Mucosa of rectum (tissue), 2 donors: ENCODE results near the gene BBX.
A peak's percentile ranks its signal among the peaks of the same experiment; 100 is the strongest.

Source experiments
- H3K27ac ChIP-seq, 2 donors: one replicate each; pipeline ENCODE4 v1.7.0; 2013; ENCODE audit warnings: inconsistent platforms in 2 of 2, low read depth in 2 of 2, low read length in 2 of 2
- H3K27me3 ChIP-seq, 2 donors: one replicate each; pipeline ENCODE4 v1.7.0; 2013; ENCODE audit warnings: low read length in 2 of 2; ENCODE audit not compliant: control insufficient read depth in 2 of 2, insufficient read depth in 2 of 2
- H3K36me3 ChIP-seq, 2 donors: one replicate each; pipeline ENCODE4 v1.7.0; 2013; ENCODE audit warnings: low read length in 2 of 2; ENCODE audit not compliant: control insufficient read depth in 2 of 2, insufficient read depth in 2 of 2
- H3K4me1 ChIP-seq, 2 donors: one replicate each; pipeline ENCODE4 v1.7.0; 2013; ENCODE audit warnings: low read length in 2 of 2, mild to moderate bottlenecking in 1 of 2; ENCODE audit not compliant: control insufficient read depth in 2 of 2, insufficient read depth in 2 of 2
- H3K4me3 ChIP-seq, 2 donors: one replicate each; pipeline ENCODE4 v1.7.0; 2013; ENCODE audit warnings: low read length in 2 of 2
- H3K9ac ChIP-seq, 2 donors: one replicate each; pipeline ENCODE4 v1.7.0; 2013; ENCODE audit warnings: low read length in 2 of 2, low read depth in 1 of 2, mild to moderate bottlenecking in 1 of 2
- H3K9me3 ChIP-seq, 2 donors: one replicate each; pipeline ENCODE4 v1.7.0; 2013; ENCODE audit warnings: low read length in 2 of 2; ENCODE audit not compliant: control insufficient read depth in 2 of 2
- donor health status: healthy.
- donor health status: Normal muscosa, but diverticular disease.

BBX gene

DNA sequence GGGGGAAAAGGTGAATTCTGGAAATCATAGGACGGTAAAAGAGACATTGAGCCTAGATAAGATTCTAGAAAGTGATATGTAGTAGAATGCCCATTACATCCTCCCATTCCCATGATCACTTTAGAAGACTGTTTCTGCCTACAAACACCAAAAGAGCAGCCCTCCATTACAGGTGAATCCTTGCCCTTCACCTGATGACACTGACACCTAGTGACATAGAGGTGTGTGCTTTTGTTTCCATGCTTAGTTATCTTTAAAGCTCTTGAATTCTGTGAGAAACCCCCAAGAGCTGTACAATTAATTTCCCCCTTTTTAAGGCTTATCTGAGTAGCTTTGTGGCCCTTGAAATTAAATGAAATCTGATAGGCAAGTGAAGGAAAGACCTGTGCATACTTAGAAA lies 8.3 kb upstream of the BBX start:
- H3K36me3 ChIP-seq, result no peaks in the 10 kb centered on the region
- peaks cover 0 to 7% of the 10 kb centered on the region in 2 donors for H3K27me3 ChIP-seq
- H3K4me3 ChIP-seq, result no peak overlapping the region
- no peak overlapping the region for H3K9ac ChIP-seq
- H3K27ac ChIP-seq, result no peak overlapping the region
- H3K4me1 ChIP-seq, result no peaks in the 10 kb centered on the region
- H3K9me3 ChIP-seq, result no peaks in the 10 kb centered on the region

DNA sequence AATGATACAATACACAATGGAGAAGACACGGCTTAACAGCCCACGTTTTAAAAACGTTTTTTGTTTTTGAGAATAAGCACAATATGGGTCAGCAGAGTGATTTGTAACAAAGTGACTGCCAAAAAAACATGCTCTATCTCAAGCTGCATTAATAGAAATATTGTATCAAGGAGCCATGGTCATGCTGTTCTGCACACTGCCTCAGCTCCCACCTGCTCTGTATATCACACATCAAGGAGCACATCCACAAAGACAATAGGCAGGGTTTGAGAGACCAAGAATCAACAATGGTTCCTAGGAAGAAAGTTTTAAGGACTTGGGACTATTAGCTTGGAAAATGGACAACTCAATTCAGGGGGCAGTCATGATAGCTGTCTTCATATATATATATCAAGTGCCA lies 6.3 kb upstream of the BBX start:
- Histone ChIP-seq H3K36me3 (no peaks in the 10 kb centered on the region), H3K4me1 (no peaks in the 10 kb centered on the region)

DNA sequence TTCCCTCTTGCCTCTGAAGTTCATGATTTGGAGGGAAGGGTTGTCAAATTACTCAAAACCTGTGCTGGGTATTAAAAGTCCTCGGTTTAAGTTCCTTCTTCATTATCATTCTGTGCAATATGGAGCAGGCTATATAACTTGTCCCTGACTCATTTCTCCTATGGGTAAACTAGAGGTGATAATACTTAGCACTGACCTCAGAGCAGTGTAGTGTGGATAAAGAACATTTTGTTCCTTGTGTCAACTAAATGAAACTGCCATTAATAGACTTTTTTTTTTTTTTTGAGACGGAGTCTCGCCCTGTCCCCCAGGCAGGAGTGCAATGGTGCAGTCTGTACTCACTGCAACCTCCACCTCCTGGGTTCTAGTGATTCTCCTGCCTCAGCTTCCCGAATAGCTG lies 2.2 kb upstream of the BBX start:
- Histone ChIP-seq H3K4me3 (no peak overlapping the region), H3K9me3 (no peaks in the 10 kb centered on the region), H3K4me1 (peaks cover 6 to 8% of the 10 kb centered on the region in 2 donors), H3K36me3 (no peaks in the 10 kb centered on the region), H3K27me3 (peaks cover 0 to 3% of the 10 kb centered on the region in 2 donors), H3K27ac (no peak overlapping the region), H3K9ac (no peak overlapping the region)

More for the DNA sequence above, 6.3 kb upstream of the BBX start:
- Histone ChIP-seq H3K27ac (no peak overlapping the region), H3K27me3 (peaks cover 0 to 7% of the 10 kb centered on the region in 2 donors), H3K4me3 (no peak overlapping the region), H3K9me3 (no peaks in the 10 kb centered on the region), H3K9ac (no peak overlapping the region)

DNA sequence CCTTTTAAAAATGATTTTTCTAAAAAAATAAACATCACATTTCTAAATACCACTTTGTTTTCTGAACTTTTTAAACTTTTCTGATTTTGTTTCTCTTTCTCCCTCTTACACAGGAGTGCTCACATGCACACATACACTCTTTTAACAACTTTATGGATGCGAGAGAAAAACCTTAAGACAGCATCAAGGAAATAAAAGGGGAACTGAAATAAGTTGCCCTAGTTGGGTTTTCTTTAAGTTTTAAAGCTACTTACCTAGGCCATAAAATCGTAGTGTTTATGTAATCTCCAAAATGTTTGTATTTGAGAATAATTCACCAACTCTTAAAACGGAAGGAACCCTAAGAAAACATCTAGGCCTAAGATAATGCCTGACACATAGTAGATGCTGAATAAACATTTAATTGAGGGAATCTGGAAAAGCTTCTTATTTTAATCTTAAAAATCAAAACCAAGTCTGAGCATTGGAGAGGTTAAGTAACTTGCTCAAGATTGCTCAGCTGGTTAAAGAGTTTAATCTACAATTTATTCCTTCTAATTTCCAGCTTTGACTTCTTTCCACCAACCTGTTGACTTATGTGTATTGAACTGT lies 1.2 kb upstream of the BBX start:
- no peak overlapping the region for H3K27ac ChIP-seq
- no peaks in the 10 kb centered on the region for H3K36me3 ChIP-seq
- no peaks in the 10 kb centered on the region for H3K9me3 ChIP-seq
- H3K27me3 ChIP-seq, result peaks cover 0 to under 1% of the 10 kb centered on the region in 2 donors
- no peak overlapping the region for H3K9ac ChIP-seq
- peaks cover 8 to 13% of the 10 kb centered on the region in 2 donors for H3K4me1 ChIP-seq
- H3K4me3 ChIP-seq, result no peak overlapping the region

DNA sequence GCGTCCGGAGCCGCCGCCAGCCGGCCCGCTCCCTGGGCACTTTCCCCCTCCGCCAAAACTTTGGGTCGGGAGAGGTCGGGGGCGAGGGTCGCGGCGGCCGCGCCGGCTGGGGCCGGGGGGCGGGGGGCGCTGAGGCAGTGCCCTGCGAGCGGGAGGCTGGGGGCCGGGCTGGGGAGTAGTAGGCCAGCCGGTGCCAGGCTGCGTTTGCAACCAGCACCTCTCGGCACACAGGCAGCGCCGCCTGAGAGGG lies 452 bp downstream of the BBX start:
- Histone ChIP-seq H3K36me3 (no peaks in the 10 kb centered on the region), H3K9ac (peak overlapping the region; percentile 66), H3K9me3 (no peaks in the 10 kb centered on the region), H3K27ac (peak overlapping the region; percentile 90 to 93), H3K4me1 (peaks cover 8 to 13% of the 10 kb centered on the region in 2 donors), H3K4me3 (peak overlapping the region; percentile 95 to 99), H3K27me3 (no peaks in the 10 kb centered on the region)

DNA sequence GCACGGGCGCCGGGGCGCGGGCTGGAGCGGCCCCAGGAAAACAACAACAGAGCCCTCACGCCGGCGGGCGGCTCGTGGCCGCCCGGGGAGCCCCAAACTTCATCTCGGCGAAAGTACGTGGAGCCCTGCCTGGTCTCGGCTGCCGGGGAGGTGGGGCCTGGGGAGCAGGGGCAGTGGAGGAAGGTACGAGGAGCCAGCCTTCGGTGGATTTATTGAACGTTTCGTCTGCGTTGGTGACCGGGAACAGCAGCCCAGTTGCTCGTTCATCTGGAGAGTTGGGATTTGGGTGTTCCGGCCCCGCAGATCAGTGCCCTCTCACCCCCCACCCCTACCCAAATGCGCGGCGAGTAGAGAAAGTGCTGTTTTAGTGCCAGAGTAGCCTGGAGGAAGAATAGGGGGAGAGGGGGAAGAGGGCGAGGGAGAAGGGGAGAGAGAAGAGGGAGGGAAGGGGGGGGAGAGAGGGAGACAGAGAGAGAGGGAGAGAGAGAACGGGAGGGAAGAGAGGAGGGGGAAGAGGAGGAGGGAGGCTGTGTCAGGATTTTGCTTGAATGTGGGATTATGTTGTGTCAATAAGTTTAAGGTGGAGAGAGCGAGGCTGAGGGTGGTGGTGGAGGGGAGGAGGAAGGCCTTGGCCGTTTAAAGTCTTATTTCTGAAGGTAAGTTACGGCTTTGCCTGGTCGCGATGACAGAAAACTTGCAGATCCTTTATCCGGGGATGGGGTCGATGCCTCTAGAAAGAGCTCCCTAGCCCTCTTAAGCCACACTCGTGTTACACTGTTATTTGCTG lies 970 bp downstream of the BBX start:
- peaks cover 8 to 13% of the 10 kb centered on the region in 2 donors for H3K4me1 ChIP-seq
- H3K27me3 ChIP-seq, result no peaks in the 10 kb centered on the region
- peak overlapping the region; percentile 66 for H3K9ac ChIP-seq
- H3K4me3 ChIP-seq, result peak overlapping the region; percentile 95 to 99
- H3K9me3 ChIP-seq, result no peaks in the 10 kb centered on the region
- H3K36me3 ChIP-seq, result no peaks in the 10 kb centered on the region
- peak overlapping the region; percentile 90 to 93 for H3K27ac ChIP-seq

DNA sequence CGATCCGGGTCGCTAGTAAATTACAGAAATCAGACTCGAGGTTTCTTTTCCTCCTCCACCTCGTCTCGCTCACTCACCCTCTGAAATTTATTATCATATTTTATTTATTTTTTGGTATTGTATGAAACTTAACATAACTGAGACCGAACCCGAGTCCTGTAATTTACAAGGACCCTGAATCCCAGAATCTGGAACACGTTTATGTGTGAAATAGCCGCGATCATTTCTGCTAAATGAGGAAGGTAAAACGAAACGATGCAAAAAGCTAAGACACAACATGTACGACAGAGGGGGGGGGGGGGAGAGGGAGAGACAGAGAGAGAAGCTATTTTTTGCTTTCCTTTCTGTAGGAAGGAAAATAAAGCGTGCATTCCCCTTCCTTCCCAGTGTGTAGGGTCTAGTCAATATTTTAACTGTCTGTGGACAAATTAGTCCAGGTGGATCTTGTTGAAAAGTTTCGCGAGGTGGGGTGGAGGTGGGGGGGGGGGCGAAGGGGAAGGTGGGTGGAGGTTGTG lies 1.6 kb downstream of the BBX start:
- H3K27me3 ChIP-seq, result no peaks in the 10 kb centered on the region
- peak overlapping the region; percentile 95 to 99 for H3K4me3 ChIP-seq
- peak overlapping the region; percentile 90 to 93 for H3K27ac ChIP-seq

DNA sequence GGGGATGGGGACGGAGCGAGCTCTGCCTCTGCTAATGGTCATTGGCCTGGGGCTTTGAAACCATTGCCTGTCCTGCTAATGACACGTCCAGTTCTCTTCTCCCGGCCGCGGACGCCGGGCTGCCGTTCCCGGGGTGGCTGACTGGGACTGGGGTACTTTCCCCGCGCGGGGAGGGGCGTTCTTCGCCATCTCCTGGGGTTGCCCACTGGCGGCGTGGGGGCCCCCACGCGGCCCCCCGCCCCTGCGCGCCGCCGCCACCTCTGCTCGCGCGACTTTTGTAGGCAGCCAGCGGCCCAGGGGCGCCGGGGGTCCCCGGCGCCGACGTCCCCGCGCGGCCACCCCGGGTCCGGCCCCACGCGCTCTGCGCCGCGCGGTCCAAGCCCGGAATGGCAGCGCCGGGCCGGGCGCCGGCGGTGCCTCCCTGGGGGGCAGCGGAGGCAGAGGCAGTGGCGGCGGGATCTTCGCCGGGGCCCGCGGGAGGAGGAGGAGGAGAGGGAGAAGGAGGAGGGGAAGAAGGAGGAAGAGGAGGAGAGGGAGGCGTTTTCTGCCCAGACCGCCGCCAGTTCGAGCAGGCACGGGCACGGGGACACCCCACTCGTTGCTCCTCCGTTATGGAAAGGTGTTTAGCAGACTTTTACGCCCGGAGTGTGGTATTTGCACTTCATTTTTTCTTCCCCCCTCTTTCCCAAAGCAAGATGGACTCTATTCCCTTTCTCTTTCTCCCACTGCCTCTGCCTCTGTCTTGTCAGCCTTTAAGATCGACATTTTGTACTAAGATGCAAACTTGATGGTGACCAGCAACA lies 2.3 kb downstream of the BBX start:
- Histone ChIP-seq H3K9ac (peak overlapping the region; percentile 80), H3K9me3 (no peaks in the 10 kb centered on the region), H3K27me3 (no peaks in the 10 kb centered on the region), H3K27ac (peak overlapping the region; percentile 90 to 93), H3K4me3 (peak overlapping the region; percentile 95 to 99), H3K36me3 (no peaks in the 10 kb centered on the region), H3K4me1 (peaks cover 8 to 13% of the 10 kb centered on the region in 2 donors)

More for the DNA sequence above, 1.6 kb downstream of the BBX start:
- H3K4me1 ChIP-seq, result peaks cover 8 to 13% of the 10 kb centered on the region in 2 donors
- no peaks in the 10 kb centered on the region for H3K9me3 ChIP-seq
- no peaks in the 10 kb centered on the region for H3K36me3 ChIP-seq
- peak overlapping the region; percentile 66 for H3K9ac ChIP-seq

DNA sequence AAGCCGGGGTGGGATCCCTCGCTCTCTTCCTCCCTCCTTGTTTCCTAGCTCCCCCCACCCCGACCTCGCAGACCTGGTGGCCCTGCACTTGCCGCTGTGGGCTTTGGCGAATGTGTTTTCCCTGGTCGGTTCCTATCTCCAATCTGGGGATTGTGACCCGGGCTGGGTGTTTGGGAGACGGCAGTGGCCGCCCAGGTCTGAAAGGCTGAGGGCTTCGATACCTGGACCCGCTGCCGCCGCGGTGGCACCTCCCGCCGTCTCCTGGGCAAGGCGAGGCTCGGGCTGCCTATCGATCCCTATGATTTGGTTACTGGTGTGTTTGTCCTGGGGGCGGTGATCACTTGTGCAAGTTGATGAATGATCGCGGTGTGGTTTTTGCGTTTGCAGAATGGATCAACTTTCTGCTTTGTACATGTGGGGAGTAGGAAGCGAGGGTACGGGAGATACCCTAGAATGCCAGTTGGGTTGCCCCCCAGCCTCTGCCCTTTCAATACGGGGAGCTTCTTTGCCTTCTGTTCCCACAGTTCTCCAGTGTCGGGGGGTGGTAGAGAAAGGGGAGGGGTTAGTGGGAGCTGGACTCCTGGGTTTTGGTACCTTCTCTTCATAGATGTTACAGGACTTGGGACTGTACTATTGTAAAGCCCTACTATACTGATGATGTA lies 3.0 kb downstream of the BBX start:
- H3K4me3 ChIP-seq, result peak overlapping the region; percentile 95 to 99
- H3K27me3 ChIP-seq, result no peaks in the 10 kb centered on the region
- H3K27ac ChIP-seq, result no peak overlapping the region
- H3K36me3 ChIP-seq, result no peaks in the 10 kb centered on the region
- peaks cover 8 to 13% of the 10 kb centered on the region in 2 donors for H3K4me1 ChIP-seq
- no peaks in the 10 kb centered on the region for H3K9me3 ChIP-seq
- H3K9ac ChIP-seq, result peak overlapping the region; percentile 80
